A549 treated with CORT108297 at 1 μM for 4 hours (cell line): ENCODE measurements around the gene HEPH. TPM values are rescaled to one million over a fixed set of nuclear protein-coding genes. Genes with fewer than 3 reads are reported as not detected.

Experiments
- total RNA-seq: library from RNA; stranded (reverse); fragments of 200-300 nt; extraction: Qiagen RNA extraction; gene quantifications from 5 replicates; pipeline ENCODE4 v1.2.3, GENCODE V29; 2022

The HEPH gene, protein sequence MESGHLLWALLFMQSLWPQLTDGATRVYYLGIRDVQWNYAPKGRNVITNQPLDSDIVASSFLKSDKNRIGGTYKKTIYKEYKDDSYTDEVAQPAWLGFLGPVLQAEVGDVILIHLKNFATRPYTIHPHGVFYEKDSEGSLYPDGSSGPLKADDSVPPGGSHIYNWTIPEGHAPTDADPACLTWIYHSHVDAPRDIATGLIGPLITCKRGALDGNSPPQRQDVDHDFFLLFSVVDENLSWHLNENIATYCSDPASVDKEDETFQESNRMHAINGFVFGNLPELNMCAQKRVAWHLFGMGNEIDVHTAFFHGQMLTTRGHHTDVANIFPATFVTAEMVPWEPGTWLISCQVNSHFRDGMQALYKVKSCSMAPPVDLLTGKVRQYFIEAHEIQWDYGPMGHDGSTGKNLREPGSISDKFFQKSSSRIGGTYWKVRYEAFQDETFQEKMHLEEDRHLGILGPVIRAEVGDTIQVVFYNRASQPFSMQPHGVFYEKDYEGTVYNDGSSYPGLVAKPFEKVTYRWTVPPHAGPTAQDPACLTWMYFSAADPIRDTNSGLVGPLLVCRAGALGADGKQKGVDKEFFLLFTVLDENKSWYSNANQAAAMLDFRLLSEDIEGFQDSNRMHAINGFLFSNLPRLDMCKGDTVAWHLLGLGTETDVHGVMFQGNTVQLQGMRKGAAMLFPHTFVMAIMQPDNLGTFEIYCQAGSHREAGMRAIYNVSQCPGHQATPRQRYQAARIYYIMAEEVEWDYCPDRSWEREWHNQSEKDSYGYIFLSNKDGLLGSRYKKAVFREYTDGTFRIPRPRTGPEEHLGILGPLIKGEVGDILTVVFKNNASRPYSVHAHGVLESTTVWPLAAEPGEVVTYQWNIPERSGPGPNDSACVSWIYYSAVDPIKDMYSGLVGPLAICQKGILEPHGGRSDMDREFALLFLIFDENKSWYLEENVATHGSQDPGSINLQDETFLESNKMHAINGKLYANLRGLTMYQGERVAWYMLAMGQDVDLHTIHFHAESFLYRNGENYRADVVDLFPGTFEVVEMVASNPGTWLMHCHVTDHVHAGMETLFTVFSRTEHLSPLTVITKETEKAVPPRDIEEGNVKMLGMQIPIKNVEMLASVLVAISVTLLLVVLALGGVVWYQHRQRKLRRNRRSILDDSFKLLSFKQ
- not detected in 5 replicates for total RNA-seq

DNA sequence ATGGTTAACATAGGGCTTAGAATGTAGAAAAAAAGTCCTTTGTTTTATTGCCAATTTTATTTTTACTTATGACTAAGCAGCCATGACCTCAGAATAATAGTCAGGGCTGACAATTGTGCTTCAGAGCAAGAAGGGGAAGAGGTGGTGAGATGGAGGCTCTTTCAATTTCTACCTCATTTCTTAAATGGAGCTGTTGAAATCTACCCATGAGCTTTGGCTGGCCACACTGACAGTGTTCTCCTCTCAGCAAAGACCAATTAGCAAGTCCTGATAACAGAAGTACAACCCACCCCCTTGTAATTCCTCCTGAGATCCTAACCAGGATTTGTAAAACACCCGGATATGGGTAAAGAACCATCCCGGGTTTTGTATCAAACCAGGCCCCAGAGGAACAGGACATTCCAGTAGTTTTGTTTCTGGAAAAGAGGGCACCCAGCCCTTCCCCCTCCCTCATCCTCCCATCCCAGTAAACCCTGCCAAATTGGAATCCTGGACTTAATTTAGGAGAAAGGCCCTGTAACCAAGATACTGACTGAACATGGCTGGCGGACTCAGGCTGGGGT, at the start of gene HEPH:
HEPH (plus strand) TSS at position 399 of the 563 bp plus-strand sequence. CDS start 6,324 bp downstream, outside the sequence.

Other genes starting within 250 kb of the HEPH start
- not detected in 5 replicates for gene VSIG4, start 124.2 kb upstream of the HEPH start, total RNA-seq